Gastroesophageal sphincter (tissue), 4 donors: Measurements from ENCODE around the gene MATK. TPM values are rescaled to one million over a fixed set of nuclear protein-coding genes. Genes with fewer than 3 reads are reported as not detected.

ENCODE experiments used
- ATAC-seq: fragments of 150-250 bp; one replicate; pipeline ENCODE4 v1.9.1; 2016; ENCODE audit warnings: mild to moderate bottlenecking, moderate library complexity
- H3K27ac ChIP-seq, 4 donors: fragments of 200-600 bp; sonication (generic) in 3 of 4; 1 replicate in 3 of 4; 2 replicates in 1 of 4; pipeline ENCODE4 v1.5.1; 2016 to 2019
- H3K27me3 ChIP-seq: fragments of 200-600 bp; sonication (generic); one replicate; pipeline ENCODE4 v1.5.1; 2019
- H3K36me3 ChIP-seq, 2 donors: fragments of 200-600 bp; sonication (generic); one replicate each; pipeline ENCODE4 v1.5.1; 2019; ENCODE audit warnings: control low read depth in 1 of 2
- H3K4me1 ChIP-seq, 3 donors: fragments of 200-600 bp; sonication (generic); 1 replicate in 2 of 3; 2 replicates in 1 of 3; pipeline ENCODE4 v1.5.1; 2016 to 2019; ENCODE audit warnings: control low read depth in 2 of 3
- H3K4me3 ChIP-seq, 2 donors: fragments of 200-600 bp; sonication (generic); one replicate each; pipeline ENCODE4 v1.5.1; 2019; ENCODE audit warnings: mild to moderate bottlenecking in 1 of 2, moderate library complexity in 1 of 2
- H3K9me3 ChIP-seq, 3 donors: fragments of 200-600 bp; sonication (generic); one replicate each; pipeline ENCODE4 v1.5.1; 2017 to 2019; ENCODE audit warnings: control low read depth in 2 of 3
- EP300 ChIP-seq: sonication (generic); formaldehyde crosslinking; IDR thresholded peaks from one replicate; pipeline ENCODE4 v1.6.1; 2017; ENCODE audit warnings: antibody characterized with exemption, mild to moderate bottlenecking
- POLR2A ChIP-seq, 2 donors: fragments of 450-650 bp; IDR thresholded peaks; one replicate each; pipeline ENCODE4 v1.6.1; 2017; ENCODE audit warnings: antibody characterized with exemption in 2 of 2, mild to moderate bottlenecking in 2 of 2, moderate library complexity in 1 of 2
- POLR2AphosphoS5 ChIP-seq: sonication (generic); formaldehyde crosslinking; IDR thresholded peaks from one replicate; pipeline ENCODE4 v1.6.1; 2017; ENCODE audit warnings: antibody characterized with exemption
- WGBS, 2 donors: methylation state at CpG; one replicate each; pipeline ENCODE4 v1.1.5; 2018; ENCODE audit warnings: low coverage in 1 of 2; 5-methylcytosine and 5-hydroxymethylcytosine counted together
- total RNA-seq, 4 donors: library from RNA; depleted of rRNA; stranded (reverse); fragments of >200 nt; gene quantifications; one replicate each; pipeline ENCODE4 v1.1.0, GENCODE V29; 2016
- TF ChIP-seq, protein P1 (sequence below), 4 experiments: fragments of 200-600 bp in 2 of 4; fragments of 450-650 bp in 2 of 4; sonication (generic) in 1 of 4; IDR thresholded peaks; one replicate each; pipeline ENCODE4 v1.5.1; 2017 to 2019; ENCODE audit warnings: antibody characterized with exemption in 4 of 4, mild to moderate bottlenecking in 2 of 4, moderate library complexity in 2 of 4

MATK gene
- total RNA-seq, 4 donors from 2014 or later, result 0.47 to 5.0 (median 1.7) TPM

GRCh38 chr19:3775831-3776230 is 10.3 kb downstream of the MATK start:
- H3K36me3 ChIP-seq, result no peaks in the 10 kb centered on the region
- WGBS, 2 donors, result no CpG with 5 or more reads among the region's 5 CpGs
- H3K27ac ChIP-seq, result no peak overlapping the region
- H3K4me3 ChIP-seq, result no peak overlapping the region
- ATAC-seq, result no peak
- TF ChIP-seq POLR2AphosphoS5, result no peak
- TF ChIP-seq EP300, result no peak
- TF ChIP-seq, protein P1, sequence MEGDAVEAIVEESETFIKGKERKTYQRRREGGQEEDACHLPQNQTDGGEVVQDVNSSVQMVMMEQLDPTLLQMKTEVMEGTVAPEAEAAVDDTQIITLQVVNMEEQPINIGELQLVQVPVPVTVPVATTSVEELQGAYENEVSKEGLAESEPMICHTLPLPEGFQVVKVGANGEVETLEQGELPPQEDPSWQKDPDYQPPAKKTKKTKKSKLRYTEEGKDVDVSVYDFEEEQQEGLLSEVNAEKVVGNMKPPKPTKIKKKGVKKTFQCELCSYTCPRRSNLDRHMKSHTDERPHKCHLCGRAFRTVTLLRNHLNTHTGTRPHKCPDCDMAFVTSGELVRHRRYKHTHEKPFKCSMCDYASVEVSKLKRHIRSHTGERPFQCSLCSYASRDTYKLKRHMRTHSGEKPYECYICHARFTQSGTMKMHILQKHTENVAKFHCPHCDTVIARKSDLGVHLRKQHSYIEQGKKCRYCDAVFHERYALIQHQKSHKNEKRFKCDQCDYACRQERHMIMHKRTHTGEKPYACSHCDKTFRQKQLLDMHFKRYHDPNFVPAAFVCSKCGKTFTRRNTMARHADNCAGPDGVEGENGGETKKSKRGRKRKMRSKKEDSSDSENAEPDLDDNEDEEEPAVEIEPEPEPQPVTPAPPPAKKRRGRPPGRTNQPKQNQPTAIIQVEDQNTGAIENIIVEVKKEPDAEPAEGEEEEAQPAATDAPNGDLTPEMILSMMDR (IDR thresholded peaks at IDR 0.05), result no peak
- TF ChIP-seq POLR2A (IDR thresholded peaks at IDR 0.05), result no peak
- peaks cover 0 to 8% (median 0%) of the 10 kb centered on the region in 3 donors for H3K9me3 ChIP-seq
- H3K27me3 ChIP-seq, result peaks cover 36% of the 10 kb centered on the region
- no peaks in the 10 kb centered on the region for H3K4me1 ChIP-seq

DNA sequence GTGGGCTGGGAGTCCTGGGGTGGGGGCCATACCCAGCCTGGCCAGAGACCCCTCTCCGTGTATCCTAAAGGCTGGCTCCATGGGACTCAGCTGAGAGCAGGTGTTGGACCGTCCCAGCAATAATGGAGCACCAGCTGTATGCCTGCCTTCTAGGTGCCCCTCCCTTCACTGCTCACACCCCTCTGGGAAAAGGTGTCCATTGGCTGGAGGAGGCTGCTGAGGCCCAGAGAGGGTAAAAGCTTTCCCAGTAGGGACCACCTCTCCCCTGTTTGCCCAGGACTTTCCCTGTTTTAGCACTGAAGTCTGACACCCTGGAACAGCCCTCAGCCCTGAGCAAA is 10.8 kb downstream of the MATK start:
- Histone ChIP-seq H3K9me3 (peaks cover 0 to 3% (median 0%) of the 10 kb centered on the region in 3 donors), H3K27me3 (peaks cover 36% of the 10 kb centered on the region)
- no CpG with 5 or more reads among the region's 2 CpGs for WGBS, 2 donors

DNA sequence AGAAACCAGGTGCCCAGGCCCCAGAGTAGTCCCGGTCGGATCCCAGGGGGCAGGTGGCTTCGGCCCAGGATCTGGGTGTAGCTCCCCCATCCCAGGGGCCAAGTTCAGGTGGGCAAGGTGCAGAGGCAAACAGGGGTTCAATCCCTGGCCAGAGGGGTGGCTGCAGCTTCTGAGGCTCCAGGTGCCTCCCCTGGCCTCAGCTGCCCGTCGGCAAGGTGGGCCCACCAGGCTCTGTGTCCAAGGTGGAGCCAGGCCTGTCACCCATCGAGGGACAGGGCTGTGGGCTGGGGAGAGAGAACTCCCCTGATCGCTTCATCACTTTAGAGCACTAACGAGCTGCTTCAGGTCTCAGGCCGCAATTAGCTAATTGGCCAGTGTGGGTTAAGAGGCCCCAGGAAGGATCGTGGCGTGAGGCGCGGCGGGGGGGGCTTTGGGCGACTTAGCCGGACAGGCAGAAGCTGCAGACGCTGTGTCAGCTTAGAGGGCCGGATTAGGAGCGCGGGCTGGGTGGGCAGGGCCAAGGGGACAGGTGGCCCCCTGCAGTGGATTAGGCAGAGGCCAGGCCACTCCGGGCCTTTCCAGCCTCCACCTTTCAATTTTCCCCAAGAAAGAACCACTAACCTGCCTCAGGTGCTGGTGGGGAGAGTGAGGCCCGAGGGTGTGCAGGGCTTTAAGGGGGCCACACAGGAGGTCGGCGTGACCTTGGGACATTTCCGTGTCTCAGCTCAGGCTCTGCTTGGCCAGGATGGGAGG is 11.4 kb downstream of the MATK start:
- no peak overlapping the region for H3K27ac ChIP-seq
- 73 to 80% methylated on average over 3 of the region's 25 CpGs for WGBS, 2 donors

More for the DNA sequence above, 10.8 kb downstream of the MATK start:
- ATAC-seq, result no peak
- H3K36me3 ChIP-seq, result peaks cover 0 to 2% of the 10 kb centered on the region in 2 donors
- H3K27ac ChIP-seq, result no peak overlapping the region
- H3K4me1 ChIP-seq, result no peaks in the 10 kb centered on the region
- no peak overlapping the region for H3K4me3 ChIP-seq
- no peak for TF ChIP-seq EP300
- TF ChIP-seq, protein P1 (IDR thresholded peaks at IDR 0.05), result no peak
- no peak for TF ChIP-seq POLR2A (IDR thresholded peaks at IDR 0.05)
- TF ChIP-seq POLR2AphosphoS5, result no peak

GRCh38 chr19:3773814-3774515 is 12.2 kb downstream of the MATK start:
- ATAC-seq, result no peak
- 84% methylated on average over 3 of the region's 12 CpGs; no CpG with 5 or more reads in 1 of the 2 donors for WGBS, 2 donors
- H3K36me3 ChIP-seq, result peaks cover 0 to 15% of the 10 kb centered on the region in 2 donors
- peaks cover 29% of the 10 kb centered on the region for H3K27me3 ChIP-seq
- no peaks in the 10 kb centered on the region for H3K4me1 ChIP-seq
- no peak overlapping the region for H3K27ac ChIP-seq
- no peaks in the 10 kb centered on the region for H3K9me3 ChIP-seq
- H3K4me3 ChIP-seq, result no peak overlapping the region
- TF ChIP-seq POLR2AphosphoS5 (no peak), EP300 (no peak), POLR2A (IDR thresholded peaks at IDR 0.05) (no peak)
- TF ChIP-seq, protein P1 (IDR thresholded peaks at IDR 0.05), result no peak

More for the DNA sequence above, 11.4 kb downstream of the MATK start:
- no peaks in the 10 kb centered on the region for H3K9me3 ChIP-seq
- H3K27me3 ChIP-seq, result peaks cover 36% of the 10 kb centered on the region
- H3K4me1 ChIP-seq, result no peaks in the 10 kb centered on the region
- H3K36me3 ChIP-seq, result peaks cover 0 to 7% of the 10 kb centered on the region in 2 donors
- no peak for TF ChIP-seq EP300
- TF ChIP-seq POLR2AphosphoS5, result no peak
- TF ChIP-seq POLR2A (IDR thresholded peaks at IDR 0.05), result no peak
- TF ChIP-seq, protein P1 (IDR thresholded peaks at IDR 0.05), result no peak
- H3K4me3 ChIP-seq, result no peak overlapping the region
- ATAC-seq, result no peak
